T-cell (primary cell): ENCODE measurements around the gene KRTAP5-5. TPM values are rescaled to one million over a fixed set of nuclear protein-coding genes. Genes with fewer than 3 reads are reported as not detected.

Source experiments
- ATAC-seq, 4 experiments: fragments of 200-7000 bp in 3 of 4; fragments of 150-1000 bp in 1 of 4; cut with Tn5 transposase; replicated peaks in 1 of 4; 1 replicate in 3 of 4; 2 replicates in 1 of 4; pipeline ENCODE4 v1.10.0; 2021; ENCODE audit warnings: moderate library complexity in 3 of 4, mild to moderate bottlenecking in 2 of 4, moderate number of reproducible peaks in 1 of 4
- CTCF ChIA-PET, 2 donors: fragments of 300-600 bp; sonication (Branson Sonifier 250); formaldehyde crosslinking; loops; one replicate each; lab custom pipeline; 2022; ENCODE audit warnings: antibody characterized with exemption in 2 of 2; lab: Charles Lee
- POLR2A ChIA-PET, 2 donors: fragments of 300-600 bp; sonication (Branson Sonifier 250); formaldehyde crosslinking; loops; one replicate each; lab custom pipeline; 2022; ENCODE audit warnings: antibody characterized with exemption in 2 of 2; lab: Charles Lee
- DNase-seq, 35 experiments: peaks; one replicate each; pipeline versions ENCODE4 v3.0.0 to v3.0.0-alpha.2; 2013 to 2023
- H3K27ac ChIP-seq: one replicate; pipeline ENCODE4 v1.5.1; 2013; ENCODE audit warnings: low read length
- H3K27me3 ChIP-seq, 2 experiments: replicated peaks in 1 of 2; 1 replicate in 1 of 2; 2 replicates in 1 of 2; pipeline versions ENCODE4 v1.6.1 to v1.7.0; 2013; ENCODE audit warnings: low read length in 1 of 2, mixed read lengths in 1 of 2; ENCODE audit not compliant: control insufficient read depth in 2 of 2, insufficient read depth in 2 of 2; ENCODE audit errors: extremely low read depth in 1 of 2
- H3K36me3 ChIP-seq, 2 donors: 1 replicate in 1 of 2; 2 replicates in 1 of 2; pipeline versions ENCODE4 v1.6.1 to v1.7.0; 2013; ENCODE audit warnings: low read length in 1 of 2; ENCODE audit not compliant: control insufficient read depth in 2 of 2, insufficient read depth in 1 of 2; ENCODE audit errors: extremely low read depth in 1 of 2
- H3K4me1 ChIP-seq, 2 experiments: 1 replicate in 1 of 2; 2 replicates in 1 of 2; pipeline versions ENCODE4 v1.6.1 to v1.7.0; 2013; ENCODE audit warnings: low read length in 2 of 2, mixed read lengths in 1 of 2; ENCODE audit not compliant: insufficient read depth in 2 of 2, control insufficient read depth in 1 of 2; ENCODE audit errors: extremely low read depth in 1 of 2
- H3K4me3 ChIP-seq, 2 donors: 1 replicate in 1 of 2; 2 replicates in 1 of 2; pipeline versions ENCODE4 v1.5.1 to v1.7.0; 2013; ENCODE audit warnings: mild to moderate bottlenecking in 2 of 2, low read length in 1 of 2, moderate library complexity in 1 of 2; ENCODE audit not compliant: control insufficient read depth in 1 of 2; ENCODE audit errors: extremely low read depth in 1 of 2
- H3K9me3 ChIP-seq: 2 replicates; pipeline ENCODE4 v1.7.0; 2013
- H3K27ac Mint-ChIP-seq, 2 donors: one replicate each; pipeline ENCODE4 v1.8.0; 2020 to 2021; ENCODE audit warnings: mild to moderate bottlenecking in 2 of 2, mixed read lengths in 2 of 2
- H3K27me3 Mint-ChIP-seq, 2 donors: one replicate each; pipeline ENCODE4 v1.8.0; 2021 to 2022; ENCODE audit warnings: mixed read lengths in 2 of 2
- H3K36me3 Mint-ChIP-seq: one replicate; pipeline ENCODE4 v1.8.0; 2021; ENCODE audit warnings: mixed read lengths
- H3K4me1 Mint-ChIP-seq, 3 donors: one replicate each; pipeline ENCODE4 v1.8.0; 2020 to 2022; ENCODE audit warnings: mixed read lengths in 3 of 3, mild to moderate bottlenecking in 1 of 3
- H3K4me3 Mint-ChIP-seq, 3 donors: one replicate each; pipeline ENCODE4 v1.8.0; 2020 to 2022; ENCODE audit warnings: mild to moderate bottlenecking in 3 of 3, mixed read lengths in 3 of 3, moderate library complexity in 3 of 3
- H3K9me3 Mint-ChIP-seq, 3 donors: one replicate each; pipeline ENCODE4 v1.8.0; 2020 to 2022; ENCODE audit warnings: mixed read lengths in 3 of 3
- WGBS: methylation state at CpG from one replicate; pipeline ENCODE4 v1.1.5; 2013; ENCODE audit warnings: missing lambda C conversion rate; ENCODE audit not compliant: insufficient coverage; 5-methylcytosine and 5-hydroxymethylcytosine counted together
- total RNA-seq, 35 experiments: library from RNA in 6 of 35; stranded (reverse) in 6 of 35; fragments of 120-200 nt in 1 of 35; gene quantifications; one replicate each; pipeline versions ENCODE4 v1.2.1 to v1.2.4 and lab custom pipeline; 2013 to 2026

Gene KRTAP5-5
- total RNA-seq, 5 donors from 2014 or later (not counting 1 experiment from before 2014, with no cell fraction given): not detected

GRCh38 chr11:1640076-1640946 lies 10.7 kb downstream of the KRTAP5-5 start:
- no peak overlapping the region for H3K27ac Mint-ChIP-seq
- no peaks in the 10 kb centered on the region for H3K36me3 ChIP-seq
- CTCF ChIA-PET: interaction anchor here in 1 of 2 donors (1.1 to 1.5 kb wide), 3 partner anchors 10 to 72 kb away, joined by 3 to 4 read pairs (median 3); no protein-coding TSS in a partner anchor
- H3K4me3 Mint-ChIP-seq: no peak overlapping the region
- H3K27me3 ChIP-seq: peaks cover 0 to 60% of the 10 kb centered on the region in 2 experiments
- H3K9me3 ChIP-seq: no peaks in the 10 kb centered on the region
- peaks cover 14 to 34% of the 10 kb centered on the region in 2 donors for H3K27me3 Mint-ChIP-seq
- no peaks in the 10 kb centered on the region for H3K9me3 Mint-ChIP-seq
- no peaks in the 10 kb centered on the region for H3K36me3 Mint-ChIP-seq
- ATAC-seq (peak in 3 of 4 experiments; percentile 24 to 40 (median 35)), DNase-seq (peak in 7 of 35 experiments; percentile 19 to 61 (median 27))
- H3K27ac ChIP-seq: no peak overlapping the region
- peaks cover 0 to 5% of the 10 kb centered on the region in 2 experiments for H3K4me1 ChIP-seq
- H3K4me3 ChIP-seq: no peak overlapping the region
- POLR2A ChIA-PET: no interaction called here
- H3K4me1 Mint-ChIP-seq: peaks cover 0 to 9% (median 5%) of the 10 kb centered on the region in 3 donors
- 48% methylated on average over 30 of the region's 32 CpGs for WGBS

DNA sequence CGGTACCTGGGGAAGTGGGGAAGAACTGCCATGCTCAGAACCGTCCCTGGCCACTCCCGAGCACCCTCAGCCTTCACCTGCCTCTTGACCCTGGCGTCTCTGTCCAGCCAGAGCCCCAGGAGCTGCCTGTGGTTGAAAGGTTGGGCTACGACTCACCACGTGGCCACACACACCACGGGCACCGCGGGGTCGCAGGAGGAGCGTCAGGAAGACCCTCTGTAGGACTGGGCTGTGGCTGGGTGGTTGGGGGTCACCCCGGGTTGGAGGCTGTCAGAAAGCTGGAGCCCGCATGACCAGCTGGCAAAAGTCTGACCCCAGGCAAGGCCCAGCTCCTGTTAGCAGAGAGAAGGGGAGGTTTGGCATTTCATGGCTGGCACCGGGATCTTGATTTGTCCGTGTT lies 11.5 kb downstream of the KRTAP5-5 start:
- H3K27ac ChIP-seq: no peak overlapping the region
- H3K4me1 Mint-ChIP-seq: peaks cover 0 to 5% (median 4%) of the 10 kb centered on the region in 3 donors
- DNase-seq: no peak
- no peak for ATAC-seq
- H3K36me3 ChIP-seq: no peaks in the 10 kb centered on the region
- peaks cover 0 to 63% of the 10 kb centered on the region in 2 experiments for H3K27me3 ChIP-seq
- CTCF ChIA-PET: interaction anchor here in 1 of 2 donors (1.2 kb wide), 1 partner anchor 73 kb away, joined by 3 read pairs; no protein-coding TSS in a partner anchor
- no peak overlapping the region for H3K4me3 ChIP-seq
- H3K4me3 Mint-ChIP-seq: no peak overlapping the region
- no peaks in the 10 kb centered on the region for H3K9me3 ChIP-seq
- no peaks in the 10 kb centered on the region for H3K9me3 Mint-ChIP-seq
- POLR2A ChIA-PET: no interaction called here
- 67% methylated on average over 9 of the region's 15 CpGs for WGBS
- peaks cover 10 to 28% of the 10 kb centered on the region in 2 donors for H3K27me3 Mint-ChIP-seq
- no peaks in the 10 kb centered on the region for H3K36me3 Mint-ChIP-seq
- peaks cover 0 to 5% of the 10 kb centered on the region in 2 experiments for H3K4me1 ChIP-seq
- H3K27ac Mint-ChIP-seq: no peak overlapping the region

GRCh38 chr11:1642288-1643145 lies 12.9 kb downstream of the KRTAP5-5 start:
- Histone ChIP-seq H3K27ac (no peak overlapping the region), H3K4me3 (no peak overlapping the region), H3K4me1 (peaks cover 0 to 5% of the 10 kb centered on the region in 2 experiments), H3K27me3 (peaks cover 0 to 61% of the 10 kb centered on the region in 2 experiments), H3K36me3 (no peaks in the 10 kb centered on the region), H3K9me3 (no peaks in the 10 kb centered on the region)
- Mint-ChIP-seq H3K4me1 (peaks cover 0 to 5% (median 4%) of the 10 kb centered on the region in 3 donors), H3K9me3 (no peaks in the 10 kb centered on the region), H3K4me3 (no peak overlapping the region), H3K36me3 (no peaks in the 10 kb centered on the region), H3K27me3 (peaks cover 10 to 24% of the 10 kb centered on the region in 2 donors), H3K27ac (no peak overlapping the region)
- 76% methylated on average over 24 of the region's 29 CpGs for WGBS
- no peak for DNase-seq
- POLR2A ChIA-PET: no interaction called here
- CTCF ChIA-PET: no interaction called here
- ATAC-seq: no peak

DNA sequence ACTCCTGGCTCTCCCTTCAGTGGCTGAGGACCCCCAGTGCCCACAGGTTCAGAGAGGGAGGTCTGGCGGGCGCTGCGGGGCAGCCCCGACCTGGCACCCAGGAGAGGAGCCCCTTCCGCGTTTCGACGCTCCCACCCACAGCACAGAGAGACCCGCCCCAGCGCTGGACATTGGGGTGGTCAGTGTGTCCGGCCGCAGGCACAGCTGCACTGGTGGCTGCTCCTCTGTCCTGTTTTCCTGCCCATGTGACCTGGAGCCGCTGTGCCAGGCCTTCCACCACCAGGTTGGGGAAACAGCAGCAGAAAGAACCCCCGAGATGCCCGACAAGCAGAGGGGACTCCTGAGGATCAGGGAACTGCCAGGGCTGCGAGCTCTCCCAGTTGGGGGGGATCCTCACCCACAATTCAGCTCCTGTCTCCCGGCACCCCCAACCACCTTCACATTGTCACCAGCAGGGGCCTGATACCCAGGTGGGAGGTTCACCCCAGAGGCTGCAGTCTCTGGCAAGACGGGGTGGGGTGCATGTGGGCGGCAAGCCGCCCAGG lies 13.6 kb downstream of the KRTAP5-5 start:
- Histone ChIP-seq H3K9me3 (no peaks in the 10 kb centered on the region), H3K27me3 (peaks cover 0 to 62% of the 10 kb centered on the region in 2 experiments), H3K4me3 (no peak overlapping the region), H3K27ac (no peak overlapping the region), H3K36me3 (no peaks in the 10 kb centered on the region), H3K4me1 (peaks cover 0 to 5% of the 10 kb centered on the region in 2 experiments)
- ATAC-seq (no peak), DNase-seq (no peak)
- ChIA-PET CTCF (no interaction called here), POLR2A (no interaction called here)
- Mint-ChIP-seq H3K27ac (no peak overlapping the region), H3K27me3 (peaks cover 10 to 24% of the 10 kb centered on the region in 2 donors), H3K9me3 (no peaks in the 10 kb centered on the region), H3K4me1 (peaks cover 0 to 5% (median 4%) of the 10 kb centered on the region in 3 donors), H3K4me3 (no peak overlapping the region), H3K36me3 (no peaks in the 10 kb centered on the region)
- 90% methylated on average over 14 of the region's 20 CpGs for WGBS

- WGBS: 43% methylated on average over 11 of the region's 20 CpGs
- no peak overlapping the region for H3K4me3 Mint-ChIP-seq
- peaks cover 0 to 3% (median 3%) of the 10 kb centered on the region in 3 donors for H3K4me1 Mint-ChIP-seq
- peaks cover 5 to 19% of the 10 kb centered on the region in 2 donors for H3K27me3 Mint-ChIP-seq
- H3K9me3 Mint-ChIP-seq: no peaks in the 10 kb centered on the region
- Histone ChIP-seq H3K4me3 (no peak overlapping the region), H3K36me3 (no peaks in the 10 kb centered on the region), H3K9me3 (no peaks in the 10 kb centered on the region), H3K27ac (no peak overlapping the region), H3K4me1 (peaks cover 0 to 5% of the 10 kb centered on the region in 2 experiments), H3K27me3 (peaks cover 0 to 61% of the 10 kb centered on the region in 2 experiments)
- DNase-seq (no peak), ATAC-seq (no peak)
- POLR2A ChIA-PET: no interaction called here
- H3K27ac Mint-ChIP-seq: no peak overlapping the region
- no peaks in the 10 kb centered on the region for H3K36me3 Mint-ChIP-seq
- CTCF ChIA-PET: no interaction called here
Observed at GRCh38 chr11:1644601-1645356, 15.2 kb downstream of the KRTAP5-5 start.
